Stomach smooth muscle (tissue), 2 donors: ENCODE measurements around the gene GATA3.
A peak's percentile ranks its signal among the peaks of the same experiment; 100 is the strongest.

Source experiments
- H3K27ac ChIP-seq: one replicate; pipeline ENCODE4 v1.7.0; 2013; ENCODE audit warnings: mild to moderate bottlenecking, low read length, inconsistent platforms
- H3K27me3 ChIP-seq, 2 donors: one replicate each; pipeline ENCODE4 v1.7.0; 2013; ENCODE audit warnings: low read length in 2 of 2; ENCODE audit not compliant: insufficient read depth in 2 of 2, control insufficient read depth in 1 of 2
- H3K36me3 ChIP-seq, 2 donors: one replicate each; pipeline ENCODE4 v1.7.0; 2013; ENCODE audit warnings: low read length in 2 of 2; ENCODE audit not compliant: control insufficient read depth in 2 of 2, insufficient read depth in 2 of 2
- H3K4me1 ChIP-seq: one replicate; pipeline ENCODE4 v1.7.0; 2013; ENCODE audit warnings: low read length; ENCODE audit not compliant: control insufficient read depth, insufficient read depth
- H3K4me3 ChIP-seq, 2 donors: one replicate each; pipeline ENCODE4 v1.7.0; 2013; ENCODE audit warnings: low read length in 2 of 2
- H3K9ac ChIP-seq, 2 donors: one replicate each; pipeline ENCODE4 v1.7.0; 2013; ENCODE audit warnings: low read length in 2 of 2, mild to moderate bottlenecking in 1 of 2
- H3K9me3 ChIP-seq, 2 donors: one replicate each; pipeline ENCODE4 v1.7.0; 2013; ENCODE audit warnings: low read length in 2 of 2; ENCODE audit not compliant: control insufficient read depth in 2 of 2
- donor health status: healthy.
- donor health status: Pancreatic carcinoma.

Gene GATA3

DNA sequence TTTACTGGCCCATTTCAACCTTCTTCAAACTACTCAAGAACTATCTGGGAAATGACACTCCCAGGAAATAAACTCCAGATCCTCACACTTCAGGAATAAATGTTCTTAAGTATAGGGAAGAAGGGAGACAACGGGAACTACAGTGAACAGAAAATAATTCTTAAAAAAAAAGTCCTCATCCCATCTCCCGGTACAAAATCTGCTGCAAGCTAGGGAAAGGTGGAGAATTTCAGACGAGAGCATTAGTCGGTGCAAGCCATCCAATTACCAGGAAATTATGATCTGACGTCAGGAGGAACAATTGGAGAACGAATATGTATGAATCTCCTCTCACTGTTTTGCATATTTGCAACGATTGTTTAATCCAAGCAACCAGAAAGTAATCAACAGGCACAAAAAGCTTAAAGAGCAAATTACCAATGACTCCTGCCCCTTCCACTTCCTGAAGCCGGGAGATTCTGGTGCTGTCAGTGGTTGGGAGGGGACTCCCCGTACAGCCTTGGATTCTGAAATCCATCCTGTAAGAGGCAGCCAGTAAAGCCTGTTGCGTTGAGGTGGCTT lies 15.1 kb upstream of the GATA3 start:
- Histone ChIP-seq H3K4me1 (peaks cover 15% of the 10 kb centered on the region), H3K27me3 (peaks cover 80 to 91% of the 10 kb centered on the region in 2 donors), H3K9me3 (peaks cover 3% of the 10 kb centered on the region in 2 donors), H3K4me3 (no peak overlapping the region), H3K27ac (no peak overlapping the region), H3K9ac (no peak overlapping the region), H3K36me3 (no peaks in the 10 kb centered on the region)

GRCh38 chr10:8040651-8041050 lies 13.8 kb upstream of the GATA3 start:
- Histone ChIP-seq H3K4me3 (no peak overlapping the region), H3K4me1 (peaks cover 19% of the 10 kb centered on the region), H3K27ac (no peak overlapping the region), H3K27me3 (peaks cover 84 to 91% of the 10 kb centered on the region in 2 donors), H3K9ac (no peak overlapping the region), H3K36me3 (no peaks in the 10 kb centered on the region), H3K9me3 (peaks cover 3% of the 10 kb centered on the region in 2 donors)

GRCh38 chr10:8041284-8041991 lies 13.1 kb upstream of the GATA3 start:
- peaks cover 23% of the 10 kb centered on the region for H3K4me1 ChIP-seq
- no peak overlapping the region for H3K9ac ChIP-seq
- H3K9me3 ChIP-seq: peaks cover 3% of the 10 kb centered on the region in 2 donors
- H3K4me3 ChIP-seq: no peak overlapping the region
- H3K27ac ChIP-seq: no peak overlapping the region
- peaks cover 86 to 92% of the 10 kb centered on the region in 2 donors for H3K27me3 ChIP-seq
- no peaks in the 10 kb centered on the region for H3K36me3 ChIP-seq

- Histone ChIP-seq H3K27me3 (peaks cover 87 to 92% of the 10 kb centered on the region in 2 donors), H3K4me1 (peaks cover 22% of the 10 kb centered on the region), H3K9me3 (peaks cover 3% of the 10 kb centered on the region in 2 donors)
Measured at GRCh38 chr10:8041992-8042720, 12.3 kb upstream of the GATA3 start.

GRCh38 chr10:8042721-8043568 lies 11.5 kb upstream of the GATA3 start:
- Histone ChIP-seq H3K9ac (no peak overlapping the region), H3K27ac (no peak overlapping the region), H3K9me3 (peaks cover 3% of the 10 kb centered on the region in 2 donors), H3K4me1 (peaks cover 18% of the 10 kb centered on the region), H3K4me3 (no peak overlapping the region), H3K27me3 (peaks cover 89 to 93% of the 10 kb centered on the region in 2 donors), H3K36me3 (no peaks in the 10 kb centered on the region)

More at GRCh38 chr10:8041992-8042720, 12.3 kb upstream of the GATA3 start:
- Histone ChIP-seq H3K4me3 (no peak overlapping the region), H3K27ac (no peak overlapping the region), H3K9ac (no peak overlapping the region), H3K36me3 (no peaks in the 10 kb centered on the region)

DNA sequence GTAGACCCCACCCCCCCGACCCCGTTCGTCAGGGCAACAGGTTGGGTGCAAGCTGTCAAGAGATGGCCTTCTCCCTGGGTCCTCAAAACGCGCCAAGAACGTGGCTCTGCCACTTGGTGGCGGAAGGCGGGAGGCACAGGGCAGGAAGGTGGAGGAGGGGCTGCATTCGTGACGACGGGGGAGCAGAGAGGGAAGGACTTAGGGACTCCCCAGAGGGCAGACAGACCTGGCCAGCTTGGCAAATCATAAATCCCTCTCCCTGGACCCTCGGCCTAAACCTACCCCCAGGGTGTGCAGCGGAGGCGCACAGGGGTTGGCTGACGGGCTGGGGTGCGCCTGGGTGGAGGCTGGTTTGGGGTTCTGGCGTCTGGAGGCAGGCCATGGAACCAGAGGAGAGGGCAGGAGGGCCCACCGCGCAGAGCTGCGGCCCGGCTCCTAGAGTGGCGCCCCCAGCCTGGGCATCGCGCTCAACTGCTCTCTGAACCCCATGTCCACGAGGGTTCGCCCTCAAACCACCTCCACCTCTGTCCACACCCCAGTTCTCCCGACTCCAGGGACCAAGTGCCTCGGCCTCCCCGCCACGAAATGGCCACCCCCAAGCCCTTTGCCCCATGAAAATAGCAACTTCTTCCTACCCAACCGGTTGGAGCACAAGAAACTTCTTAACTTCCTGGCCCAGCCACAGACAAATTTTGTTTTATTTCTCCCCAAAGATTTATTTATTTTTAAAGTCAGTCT lies 10.8 kb upstream of the GATA3 start:
- Histone ChIP-seq H3K4me3 (no peak overlapping the region), H3K36me3 (no peaks in the 10 kb centered on the region), H3K9ac (no peak overlapping the region), H3K9me3 (peaks cover 3% of the 10 kb centered on the region in 2 donors), H3K4me1 (peaks cover 18% of the 10 kb centered on the region), H3K27ac (no peak overlapping the region), H3K27me3 (peaks cover 88 to 93% of the 10 kb centered on the region in 2 donors)

- Histone ChIP-seq H3K27me3 (peaks cover 86 to 93% of the 10 kb centered on the region in 2 donors), H3K4me1 (peaks cover 18% of the 10 kb centered on the region)
Measured at GRCh38 chr10:8044331-8044907, 10.1 kb upstream of the GATA3 start.

DNA sequence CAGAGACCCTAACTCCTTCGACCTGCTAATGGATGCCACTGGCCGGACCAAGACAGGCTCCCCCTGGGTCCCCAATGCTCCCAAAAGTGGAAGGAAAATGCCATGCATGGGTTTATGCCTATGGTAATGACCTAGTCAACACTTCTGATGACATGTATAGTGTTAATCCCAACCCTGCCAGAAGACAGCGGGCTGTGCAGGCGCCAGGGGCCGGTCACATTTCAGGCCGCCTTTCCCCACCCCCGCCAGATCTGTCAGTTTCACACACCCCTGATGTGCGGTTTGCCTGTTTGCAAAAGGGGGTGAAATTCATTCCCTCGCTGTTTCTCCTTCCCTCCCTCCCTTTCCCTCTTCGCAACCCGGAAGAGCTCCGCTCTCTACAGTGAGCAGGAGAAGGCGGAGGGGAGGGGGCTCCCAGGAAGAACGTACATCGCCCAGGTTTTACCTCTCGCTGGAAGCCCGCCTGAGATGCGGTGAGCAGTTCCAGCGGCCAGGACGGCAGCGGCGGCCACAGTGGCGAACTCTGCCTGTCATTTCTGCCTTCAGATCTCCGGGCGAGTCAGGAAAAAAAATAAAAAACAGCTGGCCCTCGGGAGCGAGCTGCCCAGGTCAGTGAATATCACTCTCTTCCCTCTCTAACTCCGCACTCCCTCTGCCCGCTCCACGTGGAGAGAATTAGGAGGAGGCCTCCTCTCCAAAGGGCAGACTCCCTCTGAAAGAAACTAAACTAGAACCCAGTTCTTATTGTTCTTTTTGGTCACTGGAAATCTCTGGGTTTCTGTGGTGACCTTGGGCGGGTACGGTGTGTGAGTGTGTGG lies 9.4 kb upstream of the GATA3 start:
- H3K9ac ChIP-seq: no peak overlapping the region
- H3K27ac ChIP-seq: no peak overlapping the region
- no peaks in the 10 kb centered on the region for H3K36me3 ChIP-seq
- H3K27me3 ChIP-seq: peaks cover 82 to 94% of the 10 kb centered on the region in 2 donors
- peaks cover 25% of the 10 kb centered on the region for H3K4me1 ChIP-seq
- H3K4me3 ChIP-seq: peak overlapping the region; percentile 44 to 68
- H3K9me3 ChIP-seq: no peaks in the 10 kb centered on the region

More at GRCh38 chr10:8044331-8044907, 10.1 kb upstream of the GATA3 start:
- Histone ChIP-seq H3K27ac (no peak overlapping the region), H3K36me3 (no peaks in the 10 kb centered on the region), H3K4me3 (peak overlapping the region in 1 of 2 donors; percentile 68), H3K9ac (no peak overlapping the region), H3K9me3 (peaks cover 0 to 2% of the 10 kb centered on the region in 2 donors)
